GM18868 (cell line): ENCODE data around the gene ILF3.

Source experiments
- ATAC-seq: cut with Tn5 transposase; IDR thresholded peaks from one replicate; pipeline ENCODE4 v1.9.1; 2021; ENCODE audit warnings: mild to moderate bottlenecking, moderate library complexity; ENCODE audit not compliant: unreplicated experiment

ILF3 gene

DNA sequence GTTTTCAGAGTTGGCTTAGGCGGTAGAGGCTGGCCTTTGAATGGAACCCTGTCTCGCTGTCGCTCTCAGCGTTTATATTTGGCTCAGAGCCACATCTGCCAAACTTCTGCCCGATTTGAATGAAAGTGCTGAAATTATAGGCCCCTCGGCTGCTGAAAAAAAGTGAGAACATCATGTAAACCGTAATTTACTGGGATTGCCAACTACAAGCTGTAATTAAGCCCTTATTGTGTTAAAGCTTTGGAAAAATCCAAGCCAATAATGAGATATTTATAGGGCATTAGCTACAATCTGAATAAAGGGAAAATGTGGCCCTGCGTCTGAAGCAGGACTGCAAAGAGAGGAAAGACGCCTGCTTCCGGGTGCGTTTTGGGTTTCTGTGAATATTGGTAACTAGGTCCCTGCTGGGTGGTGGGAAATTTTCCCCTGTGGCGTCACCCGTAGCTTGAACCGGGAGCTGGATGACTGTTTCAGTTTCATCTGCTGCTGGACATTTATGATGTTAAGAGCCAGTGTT lies 73.6 kb downstream of the ILF3 start:
- no peak for ATAC-seq

DNA sequence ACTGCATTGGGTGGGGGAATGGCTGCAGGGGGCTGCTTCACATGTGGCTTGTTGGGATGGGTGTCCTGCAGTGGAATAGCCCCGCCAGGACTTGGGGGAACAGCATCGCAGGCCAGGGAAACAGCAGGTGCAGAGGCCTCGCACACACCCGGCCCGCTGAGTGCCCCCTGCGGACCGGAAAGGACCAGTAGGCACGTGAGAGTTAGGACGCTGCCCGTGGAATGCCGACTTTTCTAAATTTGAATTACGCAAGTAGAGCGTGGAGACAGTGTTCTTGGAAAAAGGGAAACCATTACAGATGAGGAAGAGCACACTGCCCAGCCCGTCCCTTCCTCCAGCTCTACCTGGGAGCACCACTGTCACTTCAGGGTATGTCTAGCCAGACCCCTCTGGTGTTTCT lies 75.3 kb downstream of the ILF3 start:
- no peak for ATAC-seq

DNA sequence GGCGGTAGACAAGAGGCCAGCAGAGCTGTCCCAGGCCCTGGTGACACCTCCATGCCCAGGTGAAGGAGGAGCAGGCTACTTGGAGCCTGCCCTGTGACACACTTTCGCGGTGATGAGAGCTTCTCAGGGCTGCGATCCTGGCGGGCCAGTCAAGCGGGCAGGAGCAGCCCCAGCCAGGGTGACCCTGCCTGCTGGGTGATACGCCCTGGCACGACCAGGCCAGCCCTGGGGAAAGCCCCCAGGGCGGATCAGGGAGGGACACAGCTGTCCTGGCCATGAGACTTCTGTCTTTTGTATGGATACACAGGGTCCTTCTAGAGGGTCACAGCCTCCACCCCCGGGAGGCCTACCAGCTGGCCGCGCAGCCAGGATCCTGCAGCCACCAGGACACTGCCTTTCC lies 76.8 kb downstream of the ILF3 start:
- no peak for ATAC-seq

DNA sequence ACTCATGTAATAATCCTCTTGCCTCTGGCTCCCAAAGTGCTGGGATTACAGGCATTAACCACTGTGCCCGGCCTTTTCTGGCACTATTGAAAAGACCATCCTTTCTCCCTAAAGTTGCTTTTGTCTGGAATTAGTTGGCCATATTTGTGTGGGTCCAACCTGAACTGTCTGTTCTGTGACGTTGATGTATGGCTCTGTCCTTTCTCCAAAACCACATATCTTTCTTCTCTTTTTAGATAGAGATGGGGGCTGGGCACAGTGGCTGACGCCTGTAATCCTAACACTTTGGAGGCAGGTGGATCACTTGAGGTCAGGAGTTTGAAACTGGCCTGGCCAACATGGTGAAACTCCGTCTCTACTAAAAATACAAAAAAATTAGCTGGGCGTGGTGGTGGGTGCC lies 81.6 kb downstream of the ILF3 start:
- ATAC-seq: no peak

DNA sequence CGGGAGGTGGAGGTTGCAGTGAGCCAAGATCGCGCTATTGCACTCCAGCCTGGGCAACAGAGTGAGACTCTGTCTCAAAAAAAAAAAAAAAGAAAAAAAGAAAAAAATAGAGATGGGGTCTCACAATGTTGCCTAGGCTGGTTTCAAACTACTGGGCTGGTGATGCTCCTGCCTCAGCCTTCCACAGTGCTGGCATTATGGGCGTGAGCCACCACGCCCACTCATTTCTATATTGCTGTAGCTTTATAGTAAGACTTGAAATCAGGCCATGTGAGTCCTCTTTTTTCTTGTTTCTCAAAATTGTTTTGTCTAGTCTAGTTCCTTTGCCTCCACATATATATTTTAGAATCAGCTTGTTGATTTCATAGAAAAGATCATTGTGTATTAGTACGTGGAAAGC lies 82.0 kb downstream of the ILF3 start:
- no peak for ATAC-seq

DNA sequence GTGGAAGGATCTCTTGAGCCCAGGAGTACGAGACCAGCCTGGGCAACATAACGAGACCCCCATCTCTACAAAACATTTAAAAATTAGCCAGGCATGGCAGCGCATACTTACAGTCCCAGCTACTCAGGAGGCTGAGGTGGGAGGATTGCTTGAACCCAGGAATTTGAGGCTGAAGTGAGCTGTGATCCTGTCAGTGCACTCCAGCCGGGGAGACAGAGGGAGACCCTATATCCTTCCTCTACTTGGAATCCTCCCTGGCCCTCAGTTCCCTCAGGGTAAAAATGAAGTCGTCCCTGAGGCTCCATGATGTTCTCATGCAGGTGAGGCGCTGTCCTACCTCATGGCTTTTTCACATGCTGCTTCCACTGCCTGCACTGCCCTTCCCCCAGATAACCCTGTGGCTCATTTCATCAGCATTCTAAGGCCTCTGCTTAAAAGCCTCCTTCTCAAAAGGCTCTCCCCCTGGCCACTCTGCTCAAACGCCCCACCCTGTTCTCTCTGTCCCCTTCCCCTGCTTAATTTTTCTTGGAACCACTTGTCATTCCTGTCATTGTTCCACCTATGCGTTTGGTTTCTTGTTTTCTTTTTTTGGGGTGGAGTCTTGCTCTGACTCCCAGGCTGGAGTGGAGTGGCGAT lies 82.9 kb downstream of the ILF3 start:
- ATAC-seq: no peak

DNA sequence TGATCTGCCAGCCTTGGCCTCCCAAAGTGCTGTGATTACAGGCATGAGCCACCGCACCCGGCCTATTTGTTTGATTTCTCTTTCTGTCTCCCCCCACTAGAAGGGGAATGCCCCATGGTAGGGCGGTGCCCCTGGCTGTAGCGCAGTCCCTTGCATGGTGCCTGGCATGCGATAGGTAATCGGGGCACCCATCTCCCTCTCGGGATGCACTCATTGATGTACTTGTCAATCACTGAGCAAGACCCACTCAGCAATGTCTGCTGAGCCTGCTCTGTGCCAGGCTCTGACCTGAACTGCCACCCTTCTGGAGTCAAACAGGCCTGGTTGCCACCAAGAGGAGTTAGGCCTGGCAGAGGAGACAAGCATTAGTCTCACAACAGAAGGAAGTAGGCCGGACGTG lies 83.6 kb downstream of the ILF3 start:
- ATAC-seq: no peak

DNA sequence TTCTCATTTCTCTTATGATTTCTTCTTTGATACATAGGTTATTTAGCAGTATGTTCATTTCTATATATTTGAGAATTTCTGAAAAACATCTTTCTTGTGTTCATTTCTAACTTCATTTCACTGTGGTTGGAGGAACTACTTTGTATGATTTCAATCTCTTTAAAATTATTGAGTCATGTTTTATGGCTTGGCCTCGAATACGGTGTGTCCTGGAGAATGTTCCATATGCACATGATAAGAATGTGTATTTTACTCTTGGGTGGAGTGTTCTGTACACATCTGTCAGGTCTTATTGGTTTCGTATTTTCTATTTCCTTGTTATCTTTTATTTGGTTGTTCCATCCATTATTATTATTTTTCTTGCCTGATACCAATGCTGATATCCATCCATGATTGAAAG lies 86.7 kb downstream of the ILF3 start:
- ATAC-seq: no peak
